ENCODE measurements around the gene TAS1R3.

TAS1R3 gene

GRCh38 chr1:1371746-1372711 lies 40.9 kb downstream of the TAS1R3 start:
- TF ChIP-seq, protein P1, sequence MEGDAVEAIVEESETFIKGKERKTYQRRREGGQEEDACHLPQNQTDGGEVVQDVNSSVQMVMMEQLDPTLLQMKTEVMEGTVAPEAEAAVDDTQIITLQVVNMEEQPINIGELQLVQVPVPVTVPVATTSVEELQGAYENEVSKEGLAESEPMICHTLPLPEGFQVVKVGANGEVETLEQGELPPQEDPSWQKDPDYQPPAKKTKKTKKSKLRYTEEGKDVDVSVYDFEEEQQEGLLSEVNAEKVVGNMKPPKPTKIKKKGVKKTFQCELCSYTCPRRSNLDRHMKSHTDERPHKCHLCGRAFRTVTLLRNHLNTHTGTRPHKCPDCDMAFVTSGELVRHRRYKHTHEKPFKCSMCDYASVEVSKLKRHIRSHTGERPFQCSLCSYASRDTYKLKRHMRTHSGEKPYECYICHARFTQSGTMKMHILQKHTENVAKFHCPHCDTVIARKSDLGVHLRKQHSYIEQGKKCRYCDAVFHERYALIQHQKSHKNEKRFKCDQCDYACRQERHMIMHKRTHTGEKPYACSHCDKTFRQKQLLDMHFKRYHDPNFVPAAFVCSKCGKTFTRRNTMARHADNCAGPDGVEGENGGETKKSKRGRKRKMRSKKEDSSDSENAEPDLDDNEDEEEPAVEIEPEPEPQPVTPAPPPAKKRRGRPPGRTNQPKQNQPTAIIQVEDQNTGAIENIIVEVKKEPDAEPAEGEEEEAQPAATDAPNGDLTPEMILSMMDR (IDR thresholded peaks at IDR 0.05; ENCODE audit: insufficient read depth, missing control alignments): peak; percentile 63
- DNase-seq (ENCODE audit: insufficient read length, low spot score) (no peak), FAIRE-seq (no peak)

DNA sequence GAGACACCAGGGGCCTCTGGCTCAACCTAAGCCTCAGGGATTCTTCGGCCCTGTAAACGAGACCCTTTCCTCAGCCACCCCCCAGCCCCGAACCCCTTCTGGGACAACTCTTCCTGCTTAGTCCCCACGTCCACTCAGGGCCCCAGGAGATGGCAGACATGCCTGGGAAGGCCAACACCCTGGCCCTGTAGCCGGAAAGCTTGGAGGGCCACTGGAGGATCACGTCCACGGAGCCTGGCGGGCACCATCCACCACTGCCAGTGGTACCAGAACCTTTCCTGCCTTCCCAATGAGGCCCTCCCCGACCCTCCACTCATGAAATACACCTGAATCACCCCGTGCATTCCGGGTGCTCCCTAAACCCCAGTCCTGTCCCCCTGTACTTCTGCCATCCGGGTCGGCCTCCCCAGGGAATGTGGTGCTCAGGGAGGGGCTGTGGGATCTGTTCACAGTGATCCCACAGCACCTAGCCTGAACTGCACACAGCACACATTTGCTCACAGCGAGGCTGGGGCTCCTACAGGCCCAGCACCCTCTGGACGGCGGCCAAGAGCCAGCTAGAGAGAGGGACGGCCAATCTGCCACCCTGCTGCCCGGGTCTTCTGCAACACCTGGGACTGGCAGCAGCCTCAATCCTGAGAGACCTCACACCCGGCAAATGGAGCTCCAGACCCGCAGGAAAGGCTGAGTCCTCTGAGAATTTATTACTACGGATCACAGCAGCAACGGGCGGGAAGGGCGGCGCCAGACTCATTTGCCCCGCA lies 42.2 kb downstream of the TAS1R3 start:
- no peak for DNase-seq (ENCODE audit: insufficient read length, low spot score)
- TF ChIP-seq, protein P1 (IDR thresholded peaks at IDR 0.05; ENCODE audit: insufficient read depth, missing control alignments): no peak
- FAIRE-seq: no peak

GRCh38 chr1:1373815-1374588 lies 42.9 kb downstream of the TAS1R3 start:
- FAIRE-seq (no peak), DNase-seq (ENCODE audit: insufficient read length, low spot score) (no peak)
- TF ChIP-seq, protein P1 (IDR thresholded peaks at IDR 0.05; ENCODE audit: insufficient read depth, missing control alignments): no peak

DNA sequence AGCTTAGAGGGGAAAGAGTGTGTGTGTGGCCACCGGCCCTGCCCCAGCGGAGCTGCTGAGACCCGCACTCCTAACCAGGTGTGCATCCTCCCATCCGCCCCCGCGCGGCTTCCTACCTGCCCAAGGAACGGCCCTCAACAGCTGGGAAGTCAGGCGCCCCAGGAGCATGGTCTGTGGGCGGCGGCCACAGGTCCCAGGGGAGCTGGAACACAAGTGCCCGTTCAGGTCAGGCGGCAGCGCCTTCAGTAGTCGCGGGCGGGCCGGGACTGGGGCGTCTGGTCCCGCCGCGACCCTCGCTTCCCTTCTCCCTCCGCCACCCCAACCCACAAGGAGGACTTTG lies 43.5 kb downstream of the TAS1R3 start:
- TF ChIP-seq, protein P1 (IDR thresholded peaks at IDR 0.05; ENCODE audit: insufficient read depth, missing control alignments): no peak
- no peak for DNase-seq (ENCODE audit: insufficient read length, low spot score)
- no peak for FAIRE-seq

DNA sequence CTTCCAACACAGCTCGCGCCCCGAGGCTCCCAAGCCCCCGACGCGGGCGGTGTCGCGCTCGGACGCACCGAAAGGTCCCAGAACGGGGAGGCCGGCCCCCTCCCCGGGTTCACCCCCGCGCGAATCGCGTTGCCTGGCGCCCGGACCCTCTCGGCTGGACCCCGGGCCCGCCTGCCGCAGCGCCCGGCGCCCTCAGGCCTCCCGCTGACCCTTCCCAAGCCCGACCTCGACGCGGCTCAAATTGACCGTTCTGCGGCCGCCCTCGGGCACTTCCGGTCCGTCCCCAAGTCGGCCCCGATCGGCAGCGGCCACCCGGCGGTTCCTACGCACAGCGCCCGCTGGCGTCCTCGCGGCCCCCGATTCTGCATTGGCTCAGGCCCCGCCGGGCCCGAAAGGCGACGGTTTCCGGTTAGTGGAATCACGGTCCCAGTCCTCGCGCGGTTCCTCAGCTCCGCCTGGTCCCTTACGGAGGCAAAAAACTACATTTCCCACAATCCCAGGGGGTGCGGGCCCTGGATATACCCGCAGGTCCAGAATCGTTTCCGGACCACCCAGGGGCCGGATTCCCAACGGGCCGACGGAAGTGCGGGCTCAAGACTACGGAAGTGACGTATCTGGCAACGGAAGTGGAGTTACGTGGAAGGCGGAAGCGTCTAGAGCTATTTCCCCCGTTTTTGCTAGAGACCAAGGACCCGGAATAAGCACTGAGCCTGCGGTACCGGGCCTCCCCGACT lies 44.0 kb downstream of the TAS1R3 start, which contains the start of gene AURKAIP1:
TSS of gene AURKAIP1 (minus strand) at position 279 of the 734 bp plus-strand sequence. CDS start 451 bp downstream, outside the sequence.
- FAIRE-seq (no peak), DNase-seq (ENCODE audit: insufficient read length, low spot score) (peak; percentile 81)
- TF ChIP-seq, protein P1 (IDR thresholded peaks at IDR 0.05; ENCODE audit: insufficient read depth, missing control alignments): no peak

- FAIRE-seq (no peak), DNase-seq (ENCODE audit: insufficient read length, low spot score) (no peak)
- TF ChIP-seq, protein P1 (IDR thresholded peaks at IDR 0.05; ENCODE audit: insufficient read depth, missing control alignments): no peak
Measured at GRCh38 chr1:1376551-1377226, 45.6 kb downstream of the TAS1R3 start.

Measured in D721Med (cell line).